NCI-H128 (cell line): Measurements from ENCODE around the gene SEMA3C.

ENCODE experiments used
- DNase-seq: peaks from one replicate; lab custom pipeline; 2025; ENCODE audit not compliant: unreplicated experiment; lab: John Stamatoyannopoulos, UW

The SEMA3C gene

DNA sequence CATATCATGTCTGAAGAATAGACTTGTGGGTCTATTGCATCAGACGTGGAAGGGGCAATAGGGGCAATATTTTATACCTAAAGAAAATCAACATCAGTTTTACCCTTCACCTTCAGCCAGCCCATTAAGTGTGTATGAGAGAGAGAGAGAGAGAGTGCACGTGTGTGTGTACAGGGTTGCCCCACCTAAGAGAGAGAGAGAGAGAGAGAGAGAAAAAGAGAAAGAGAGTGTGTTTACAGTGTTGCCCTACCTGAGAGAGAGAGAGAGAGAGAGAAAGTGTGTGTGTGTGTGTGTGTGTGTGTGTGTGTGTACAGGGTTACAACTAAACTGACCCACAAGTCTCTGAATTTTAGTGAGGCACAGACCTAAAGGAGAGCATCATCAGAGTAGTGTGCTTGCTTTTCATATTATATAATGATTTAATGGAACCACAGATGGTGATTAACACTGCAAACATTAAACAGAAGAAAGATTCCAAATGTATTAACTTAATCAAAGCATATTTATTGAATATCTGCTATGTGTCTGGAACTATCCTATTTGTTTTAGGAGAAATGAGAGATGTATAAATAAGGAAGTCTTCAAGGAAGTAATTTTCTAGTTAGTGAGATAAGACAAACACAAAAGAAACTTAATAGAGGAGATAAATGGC lies 213.6 kb downstream of the SEMA3C start:
- DNase-seq: no peak

DNA sequence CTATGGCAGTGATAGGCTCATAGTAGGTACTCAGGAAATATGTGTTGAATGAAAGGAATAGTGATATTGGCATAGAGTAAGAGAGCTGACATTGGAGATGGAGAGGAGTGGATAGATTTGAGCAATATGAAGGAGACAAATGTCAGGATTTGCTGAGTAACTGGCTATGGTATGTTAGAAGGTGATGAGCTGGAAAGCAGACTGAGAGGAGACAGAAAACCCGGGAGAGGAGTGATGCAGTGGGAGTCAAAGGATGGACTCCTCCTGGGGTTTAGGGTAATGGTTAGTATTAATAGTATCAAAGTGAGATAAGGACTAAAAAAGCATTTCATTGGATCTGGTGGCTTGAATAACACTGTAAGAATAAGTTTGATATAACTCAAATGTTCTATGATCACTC lies 215.6 kb downstream of the SEMA3C start:
- DNase-seq: no peak

DNA sequence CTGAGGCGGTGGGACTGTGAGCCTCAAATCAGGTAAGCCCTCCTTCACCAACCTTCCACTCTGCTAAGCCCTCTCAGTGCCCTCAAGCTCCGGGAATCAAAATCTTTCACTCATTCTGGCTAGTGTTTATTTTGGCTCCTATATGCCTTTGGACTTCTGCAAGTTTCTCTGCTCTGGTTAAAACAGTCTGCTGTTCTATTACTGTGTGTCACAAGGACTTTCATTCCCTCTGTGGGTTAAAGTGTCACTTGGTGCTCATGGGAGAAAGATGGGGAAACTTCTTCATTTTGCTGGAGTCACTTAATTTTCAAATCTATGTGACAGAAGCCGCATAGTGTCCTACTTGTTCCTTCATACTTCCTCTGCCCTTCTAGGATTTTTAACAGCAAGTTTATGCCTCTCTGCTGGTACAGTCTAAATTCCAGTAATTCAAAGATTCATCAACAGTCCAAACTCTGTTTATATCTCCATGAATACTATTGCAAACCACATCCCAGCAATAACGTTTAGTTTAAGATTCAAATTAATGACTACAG lies 219.1 kb downstream of the SEMA3C start:
- DNase-seq: no peak

DNA sequence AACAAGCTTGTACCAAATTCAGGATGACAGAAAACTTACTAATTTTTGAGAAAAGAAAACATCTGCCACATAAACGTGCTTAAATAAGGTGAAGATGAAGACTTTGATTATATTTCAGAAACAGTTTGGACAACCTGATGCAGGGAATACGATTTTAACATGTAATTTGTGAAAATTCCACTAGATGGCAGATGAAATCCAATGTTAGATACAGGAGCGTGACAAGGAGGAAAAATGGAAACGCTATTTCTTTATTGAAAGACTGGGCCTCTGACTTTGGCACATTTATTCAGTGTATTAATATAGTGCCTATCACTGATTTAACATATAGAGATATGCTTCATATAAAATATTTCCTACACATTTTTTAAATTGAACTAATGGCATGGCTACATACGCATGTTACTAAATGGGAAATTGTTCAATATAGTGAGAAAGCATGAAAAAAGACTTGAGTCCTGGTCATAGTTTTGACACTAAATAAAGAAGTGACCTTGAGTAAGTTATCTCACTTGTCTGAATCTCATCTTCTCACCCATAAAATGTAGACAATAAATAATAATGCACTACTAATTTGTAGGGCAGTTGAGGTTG lies 219.7 kb downstream of the SEMA3C start:
- DNase-seq: peak; percentile 5
